ENCODE measurements around the gene DSCAM.

Gene DSCAM

GRCh38 chr21:40765811-40766210 lies 81.1 kb downstream of the DSCAM start:
- no peak for DNase-seq

GRCh38 chr21:40760821-40761220 lies 86.1 kb downstream of the DSCAM start:
- no peak for DNase-seq

GRCh38 chr21:40759061-40759460 lies 87.9 kb downstream of the DSCAM start:
- DNase-seq = no peak

GRCh38 chr21:40757366-40757765 lies 89.6 kb downstream of the DSCAM start:
- no peak for DNase-seq

- DNase-seq = no peak
Measured at GRCh38 chr21:40754466-40754865, 92.5 kb downstream of the DSCAM start.

- no peak for DNase-seq
Measured at GRCh38 chr21:40753756-40754155, 93.2 kb downstream of the DSCAM start.

- no peak for DNase-seq
Measured at GRCh38 chr21:40752125-40752524, 94.8 kb downstream of the DSCAM start.

GRCh38 chr21:40751221-40751620 lies 95.7 kb downstream of the DSCAM start:
- DNase-seq = no peak

- no peak for DNase-seq
Measured at GRCh38 chr21:40736145-40736544, 110.8 kb downstream of the DSCAM start.

- no peak for DNase-seq
Measured at GRCh38 chr21:40733024-40733397, 113.9 kb downstream of the DSCAM start.

GRCh38 chr21:40732253-40733023 lies 114.5 kb downstream of the DSCAM start:
- no peak for DNase-seq

- DNase-seq = no peak
Measured at GRCh38 chr21:40731206-40731605, 115.8 kb downstream of the DSCAM start.

GRCh38 chr21:40730426-40730800 lies 116.5 kb downstream of the DSCAM start:
- no peak for DNase-seq

- DNase-seq = no peak
Measured at GRCh38 chr21:40729761-40730425, 117.1 kb downstream of the DSCAM start.

GRCh38 chr21:40723966-40724365 lies 123.0 kb downstream of the DSCAM start:
- DNase-seq = no peak

GRCh38 chr21:40723317-40723716 lies 123.6 kb downstream of the DSCAM start:
- no peak for DNase-seq

- no peak for DNase-seq
Measured at GRCh38 chr21:40719615-40720014, 127.3 kb downstream of the DSCAM start.

- DNase-seq = no peak
Measured at GRCh38 chr21:40717028-40717427, 129.9 kb downstream of the DSCAM start.

GRCh38 chr21:40714536-40714935 lies 132.4 kb downstream of the DSCAM start:
- no peak for DNase-seq

- DNase-seq = no peak
Measured at GRCh38 chr21:40707656-40708244, 139.2 kb downstream of the DSCAM start.

- DNase-seq = no peak
Measured at GRCh38 chr21:40706806-40707655, 139.9 kb downstream of the DSCAM start.

GRCh38 chr21:40706176-40706575 lies 140.8 kb downstream of the DSCAM start:
- DNase-seq = no peak

- DNase-seq = no peak
Measured at GRCh38 chr21:40704141-40704540, 142.8 kb downstream of the DSCAM start.

Data from right forelimb (tissue), 1 donor.